CD4-positive, alpha-beta T cell (primary cell): Measurements from ENCODE around the gene POLR3GL. TPM values are rescaled to one million over a fixed set of nuclear protein-coding genes. Genes with fewer than 3 reads are reported as not detected.

Experiments used
- ATAC-seq: fragments of 200-7000 bp; cut with Tn5 transposase; one replicate; pipeline ENCODE4 v1.10.0; 2022; ENCODE audit warnings: mild to moderate bottlenecking; ENCODE audit not compliant: poor library complexity
- CTCF ChIA-PET: fragments of 350-600 bp; sonication (Branson Sonifier 250); formaldehyde crosslinking; loops from one replicate; lab custom pipeline; 2021; ENCODE audit warnings: antibody characterized with exemption, inconsistent platforms; lab: Charles Lee
- POLR2A ChIA-PET: fragments of 350-600 bp; sonication (Branson Sonifier 250); formaldehyde crosslinking; loops from one replicate; lab custom pipeline; 2021; ENCODE audit warnings: antibody characterized with exemption, inconsistent platforms; lab: Charles Lee
- DNase-seq, 14 experiments: peaks; one replicate each; pipeline ENCODE4 v3.0.0-alpha.2; 2013 to 2020; ENCODE audit warnings: mixed read lengths in 2 of 14
- H3K27ac ChIP-seq, 2 donors: one replicate each; pipeline versions ENCODE4 v1.5.1 to v1.7.0; 2013; ENCODE audit warnings: low read length in 2 of 2, low read depth in 1 of 2, mild to moderate bottlenecking in 1 of 2
- H3K27me3 ChIP-seq, 2 experiments: 1 replicate in 1 of 2; 2 replicates in 1 of 2; pipeline versions ENCODE4 v1.6.1 to v1.7.0; 2013; ENCODE audit warnings: low read length in 2 of 2, control low read depth in 1 of 2, mild to moderate bottlenecking in 1 of 2, moderate library complexity in 1 of 2; ENCODE audit not compliant: insufficient read depth in 2 of 2, control insufficient read depth in 1 of 2
- H3K36me3 ChIP-seq: one replicate; pipeline ENCODE4 v1.6.1; 2013; ENCODE audit warnings: low read length, control low read depth; ENCODE audit not compliant: insufficient read depth
- H3K4me1 ChIP-seq: one replicate; pipeline ENCODE4 v1.6.1; 2013; ENCODE audit warnings: low read length, control low read depth; ENCODE audit not compliant: insufficient read depth
- H3K4me3 ChIP-seq: one replicate; pipeline ENCODE4 v1.5.1; 2013; ENCODE audit warnings: mild to moderate bottlenecking, low read length, moderate library complexity
- H3K9me3 ChIP-seq, 2 experiments: 1 replicate in 1 of 2; 2 replicates in 1 of 2; pipeline versions ENCODE4 v1.6.1 to v1.7.0; 2013; ENCODE audit warnings: low read length in 2 of 2, mild to moderate bottlenecking in 2 of 2, control low read depth in 1 of 2, moderate library complexity in 1 of 2; ENCODE audit not compliant: control insufficient read depth in 1 of 2, insufficient read depth in 1 of 2
- H3K27ac Mint-ChIP-seq: one replicate; pipeline ENCODE4 v1.8.0; 2020; ENCODE audit warnings: mixed read lengths
- H3K27me3 Mint-ChIP-seq: one replicate; pipeline ENCODE4 v1.8.0; 2021; ENCODE audit warnings: mixed read lengths
- H3K36me3 Mint-ChIP-seq: one replicate; pipeline ENCODE4 v1.8.0; 2021; ENCODE audit warnings: low read depth, mixed read lengths
- H3K4me1 Mint-ChIP-seq: one replicate; pipeline ENCODE4 v1.8.0; 2021; ENCODE audit warnings: low read depth, mixed read lengths
- H3K4me3 Mint-ChIP-seq: one replicate; pipeline ENCODE4 v1.8.0; 2020; ENCODE audit warnings: mild to moderate bottlenecking, mixed read lengths
- H3K9me3 Mint-ChIP-seq: one replicate; pipeline ENCODE4 v1.8.0; 2020; ENCODE audit warnings: mixed read lengths
- intact Hi-C, 2 experiments: fragments of 100-400 bp; cut with DNase I in 1 of 2; cut with micrococcal nuclease in 1 of 2; formaldehyde crosslinking; loops; one replicate each; pipeline versions ENCODE4 v1.15.1 to v1.9.0; 2023 to 2025; cut with DNase I, micrococcal nuclease
- total RNA-seq, 174 experiments: library from RNA in 2 of 174; stranded (reverse) in 2 of 174; gene quantifications; one replicate each; pipeline ENCODE4 v1.2.3 and lab custom pipeline; 2021 to 2026
- TF ChIP-seq, protein P1 (sequence below): fragments of 200-600 bp; IDR thresholded peaks from one replicate; pipeline ENCODE4 v1.8.0; 2022; ENCODE audit warnings: antibody characterized with exemption, mild to moderate bottlenecking

POLR3GL gene
- total RNA-seq, 2 experiments from 2014 or later = 17.2 to 17.8 TPM

- no peak overlapping the region for H3K4me3 ChIP-seq
- ChIA-PET CTCF (interaction anchor here (1.6 kb wide), 1 partner anchor 107 kb away, joined by 4 read pairs; the partner anchor contains the start of gene NUDT17), POLR2A (interaction anchor here (8.8 kb wide), 1 partner anchor 25 kb away, joined by 213 read pairs; the partner anchor contains the start of gene RBM8A)
- Mint-ChIP-seq H3K4me3 (no peak overlapping the region), H3K27ac (peak overlapping the region; percentile 22), H3K4me1 (peaks cover 73% of the 10 kb centered on the region), H3K36me3 (peaks cover 52% of the 10 kb centered on the region), H3K27me3 (no peaks in the 10 kb centered on the region), H3K9me3 (no peaks in the 10 kb centered on the region)
- intact Hi-C loops = no loop called here
- no peak overlapping the region for H3K27ac ChIP-seq
- peaks cover 31% of the 10 kb centered on the region for H3K36me3 ChIP-seq
- ATAC-seq (no peak), DNase-seq (no peak)
- TF ChIP-seq, protein P1, sequence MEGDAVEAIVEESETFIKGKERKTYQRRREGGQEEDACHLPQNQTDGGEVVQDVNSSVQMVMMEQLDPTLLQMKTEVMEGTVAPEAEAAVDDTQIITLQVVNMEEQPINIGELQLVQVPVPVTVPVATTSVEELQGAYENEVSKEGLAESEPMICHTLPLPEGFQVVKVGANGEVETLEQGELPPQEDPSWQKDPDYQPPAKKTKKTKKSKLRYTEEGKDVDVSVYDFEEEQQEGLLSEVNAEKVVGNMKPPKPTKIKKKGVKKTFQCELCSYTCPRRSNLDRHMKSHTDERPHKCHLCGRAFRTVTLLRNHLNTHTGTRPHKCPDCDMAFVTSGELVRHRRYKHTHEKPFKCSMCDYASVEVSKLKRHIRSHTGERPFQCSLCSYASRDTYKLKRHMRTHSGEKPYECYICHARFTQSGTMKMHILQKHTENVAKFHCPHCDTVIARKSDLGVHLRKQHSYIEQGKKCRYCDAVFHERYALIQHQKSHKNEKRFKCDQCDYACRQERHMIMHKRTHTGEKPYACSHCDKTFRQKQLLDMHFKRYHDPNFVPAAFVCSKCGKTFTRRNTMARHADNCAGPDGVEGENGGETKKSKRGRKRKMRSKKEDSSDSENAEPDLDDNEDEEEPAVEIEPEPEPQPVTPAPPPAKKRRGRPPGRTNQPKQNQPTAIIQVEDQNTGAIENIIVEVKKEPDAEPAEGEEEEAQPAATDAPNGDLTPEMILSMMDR = no peak
- H3K4me1 ChIP-seq = peaks cover 41% of the 10 kb centered on the region
- H3K27me3 ChIP-seq = no peaks in the 10 kb centered on the region
- no peaks in the 10 kb centered on the region for H3K9me3 ChIP-seq
These were observed 11.6 kb upstream of the POLR3GL start for GRCh38 chr1:145952903-145953302.

- H3K27me3 ChIP-seq = no peaks in the 10 kb centered on the region
- no peaks in the 10 kb centered on the region for H3K9me3 ChIP-seq
- no peak overlapping the region for H3K4me3 ChIP-seq
- H3K36me3 ChIP-seq = peaks cover 27% of the 10 kb centered on the region
- H3K4me1 Mint-ChIP-seq = peaks cover 82% of the 10 kb centered on the region
- no peaks in the 10 kb centered on the region for H3K9me3 Mint-ChIP-seq
- H3K27ac Mint-ChIP-seq = no peak overlapping the region
- H3K27ac ChIP-seq = no peak overlapping the region
- POLR2A ChIA-PET = interaction anchor here (0.7 to 8.8 kb wide), 4 partner anchors 12 to 35 kb away, joined by 3 to 213 read pairs (median 45); partner anchors contain the start of genes ANKRD34A, PEX11B, POLR3GL and RBM8A
- peak overlapping the region; percentile 39 for H3K4me3 Mint-ChIP-seq
- TF ChIP-seq, protein P1 = no peak
- CTCF ChIA-PET = interaction anchor here (0.8 to 1.6 kb wide), 2 partner anchors 54 to 108 kb away, joined by 3 to 4 read pairs; partner anchors contain the start of gene NUDT17
- H3K36me3 Mint-ChIP-seq = peaks cover 52% of the 10 kb centered on the region
- no peaks in the 10 kb centered on the region for H3K27me3 Mint-ChIP-seq
- intact Hi-C loops = loop anchor here in 1 of 2 experiments (2.0 kb wide), 1 partner anchor 19 kb away; no protein-coding TSS in a partner anchor
- DNase-seq (no peak), ATAC-seq (no peak)
- peaks cover 44% of the 10 kb centered on the region for H3K4me1 ChIP-seq
These were observed 10.6 kb upstream of the POLR3GL start for GRCh38 chr1:145953861-145954260.

GRCh38 chr1:145955436-145955835 is 9.1 kb upstream of the POLR3GL start:
- H3K4me1 ChIP-seq = peaks cover 52% of the 10 kb centered on the region
- H3K36me3 ChIP-seq = peaks cover 26% of the 10 kb centered on the region
- Mint-ChIP-seq H3K9me3 (no peaks in the 10 kb centered on the region), H3K4me3 (peak overlapping the region; percentile 96), H3K36me3 (peaks cover 41% of the 10 kb centered on the region), H3K27me3 (no peaks in the 10 kb centered on the region), H3K27ac (peak overlapping the region; percentile 87), H3K4me1 (peaks cover 84% of the 10 kb centered on the region)
- CTCF ChIA-PET = interaction anchor here (1.8 to 3.8 kb wide), 2 partner anchors 28 to 52 kb away, joined by 4 to 19 read pairs; partner anchors contain the start of gene RBM8A
- DNase-seq = no peak
- POLR2A ChIA-PET = interaction anchor here (1.2 to 8.8 kb wide), 6 partner anchors 11 to 37 kb away, joined by 4 to 213 read pairs (median 28); partner anchors contain the start of genes ANKRD34A, PEX11B, POLR3GL and RBM8A
- no peak overlapping the region for H3K4me3 ChIP-seq
- no peaks in the 10 kb centered on the region for H3K27me3 ChIP-seq
- intact Hi-C loops = loop anchor here (2.0 to 5.0 kb wide), 3 partner anchors 21 to 1587 kb away; partner anchors contain the start of genes PEX11B (in 2 of the 2) and BCL9 (in 1 of the 2)
- no peaks in the 10 kb centered on the region for H3K9me3 ChIP-seq
- ATAC-seq = no peak
- H3K27ac ChIP-seq = no peak overlapping the region
- TF ChIP-seq, protein P1 = no peak
